GM11168 (cell line): ENCODE data around the gene KMT2C.

ENCODE experiments used
- in situ Hi-C: fragments of 300-500 bp; cut with MboI; formaldehyde crosslinking; loops from one replicate; pipeline ENCODE4 v1.12.0; 2022; ENCODE audit warnings: low sequenced_read_pairs; ENCODE audit not compliant: unreplicated experiment

The KMT2C gene

DNA sequence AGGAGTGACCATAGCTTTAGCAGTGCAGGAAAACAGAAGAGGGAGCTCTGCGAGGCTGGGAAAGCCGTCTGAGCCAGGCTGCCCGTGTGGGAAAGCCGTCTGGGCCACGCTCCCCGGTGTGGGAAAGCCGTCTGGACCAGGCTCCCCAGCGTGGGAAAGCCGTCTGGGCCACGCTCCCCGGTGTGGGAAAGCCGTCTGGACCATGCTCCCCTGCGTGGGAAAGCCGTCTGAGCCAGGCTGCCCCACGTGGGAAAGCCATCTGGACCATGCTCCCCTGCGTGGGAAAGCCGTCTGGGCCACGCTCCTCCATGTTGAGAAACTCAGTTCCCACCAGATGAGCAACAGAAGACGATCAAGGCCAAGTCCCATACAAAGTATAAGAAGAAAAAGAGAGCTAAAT, 308.6 kb downstream of the KMT2C start:
- in situ Hi-C loops: no loop called here

GRCh38 chr7:152126741-152127140, 309.1 kb downstream of the KMT2C start:
- in situ Hi-C loops: no loop called here

- in situ Hi-C loops: no loop called here
These were observed 313.3 kb downstream of the KMT2C start for GRCh38 chr7:152122540-152122939.

DNA sequence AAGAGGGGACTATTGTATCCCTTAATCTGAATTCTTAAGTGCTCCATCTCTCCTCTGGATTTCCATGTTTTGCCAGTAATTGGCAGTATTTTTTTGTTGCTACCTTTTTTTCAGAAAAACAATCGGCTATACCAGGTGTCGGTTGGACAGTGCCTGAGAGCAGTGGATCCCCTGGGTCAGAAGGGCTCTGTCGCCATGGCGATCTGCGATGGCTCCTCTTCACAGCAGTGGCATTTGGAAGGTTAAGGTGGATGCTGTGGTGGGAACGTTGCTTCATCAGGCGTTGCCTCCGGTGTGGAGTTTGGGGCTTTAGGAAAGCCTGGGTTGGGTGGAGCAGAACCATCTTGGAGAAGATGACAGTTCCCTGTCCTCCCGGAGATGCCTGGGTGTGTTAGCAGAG, 314.4 kb downstream of the KMT2C start:
- in situ Hi-C loops: no loop called here

DNA sequence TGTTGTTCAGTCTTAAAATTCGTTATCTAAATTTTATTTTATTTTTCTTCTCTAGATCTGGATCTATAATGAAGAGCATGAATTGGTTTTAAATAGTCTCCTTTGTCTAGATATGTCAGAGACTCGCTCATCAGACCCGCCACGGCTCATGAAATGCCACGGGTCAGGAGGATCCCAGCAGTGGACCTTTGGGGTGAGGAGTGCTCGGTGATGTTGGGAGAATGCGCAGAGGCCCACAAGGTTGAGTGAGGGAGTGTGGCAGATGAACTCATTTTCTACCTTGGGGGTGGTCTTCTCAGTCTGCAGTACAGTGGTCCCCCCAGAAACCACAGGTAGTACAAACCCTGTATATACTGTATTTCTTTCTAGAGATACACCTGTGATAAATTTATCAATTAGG, 315.0 kb downstream of the KMT2C start:
- in situ Hi-C loops: no loop called here

DNA sequence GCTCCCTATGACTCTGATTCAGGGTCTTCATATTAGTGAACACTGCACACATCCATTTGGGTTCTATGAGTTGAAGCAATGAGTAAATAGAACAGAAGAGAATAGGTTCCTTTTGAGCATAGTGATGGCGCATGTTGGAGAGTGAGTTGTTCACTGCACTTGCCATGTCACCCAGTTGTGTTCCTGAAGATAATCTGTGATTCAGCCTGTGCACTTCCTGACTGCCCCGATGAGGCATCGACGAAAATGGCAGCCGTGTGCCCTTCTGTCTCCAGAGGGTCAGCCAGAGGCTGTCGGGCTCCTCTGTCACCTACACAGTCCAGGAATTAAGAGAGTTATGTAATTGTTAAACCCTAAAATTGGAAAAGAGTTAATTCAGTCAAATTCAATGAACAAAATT, 315.6 kb downstream of the KMT2C start:
- in situ Hi-C loops: no loop called here

DNA sequence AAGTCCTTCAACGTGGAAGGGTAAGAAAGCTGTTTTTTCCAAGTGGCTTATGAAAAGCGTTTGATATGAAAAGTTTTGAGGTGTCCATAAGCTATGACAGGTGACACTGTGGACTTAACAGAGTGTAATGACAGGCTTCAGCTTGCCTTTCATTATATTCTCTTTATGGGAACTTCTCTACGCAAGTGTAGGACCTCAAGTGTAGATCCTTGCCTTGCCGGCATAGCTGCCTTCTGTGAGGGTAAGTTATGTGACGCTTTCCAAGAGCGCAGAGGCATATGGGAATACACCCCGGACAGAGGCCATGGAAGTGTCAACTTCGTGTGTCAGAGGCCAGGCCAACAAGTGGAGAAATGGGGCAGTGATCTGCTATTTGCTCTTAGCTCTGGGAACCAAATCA, 318.4 kb downstream of the KMT2C start:
- in situ Hi-C loops: no loop called here

DNA sequence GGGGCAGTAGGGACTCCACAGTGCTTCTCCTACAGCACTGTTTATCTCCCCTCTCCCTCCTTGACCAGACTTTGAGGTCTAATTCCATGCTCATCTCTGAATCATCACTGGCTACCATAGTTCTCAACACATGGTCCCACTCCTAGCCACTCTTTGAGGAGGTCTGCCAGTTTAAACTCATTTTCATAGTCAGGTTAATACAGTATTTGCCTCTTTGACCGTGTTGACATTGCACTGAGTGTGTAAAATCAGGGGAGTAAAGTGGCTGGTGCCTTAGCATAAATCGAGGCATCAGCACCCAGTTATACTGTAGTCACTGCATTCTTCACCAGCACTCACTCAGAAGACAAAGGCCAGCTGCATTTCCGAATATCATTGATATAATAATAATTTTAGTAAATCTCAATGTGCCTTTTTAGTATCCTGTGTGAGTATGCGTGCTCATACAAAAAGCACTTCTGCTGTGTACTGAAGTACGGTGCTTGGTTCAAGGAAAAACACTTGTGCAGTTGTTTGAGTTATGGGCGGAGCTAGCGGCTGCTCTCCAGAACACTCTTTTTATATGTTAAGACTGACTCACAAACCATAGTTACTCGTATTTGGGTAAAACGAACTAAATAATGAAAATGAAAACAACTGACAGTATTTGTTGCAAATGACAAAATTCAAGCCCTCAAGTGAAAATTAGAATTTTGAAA, 320.6 kb downstream of the KMT2C start:
- in situ Hi-C loops: no loop called here

DNA sequence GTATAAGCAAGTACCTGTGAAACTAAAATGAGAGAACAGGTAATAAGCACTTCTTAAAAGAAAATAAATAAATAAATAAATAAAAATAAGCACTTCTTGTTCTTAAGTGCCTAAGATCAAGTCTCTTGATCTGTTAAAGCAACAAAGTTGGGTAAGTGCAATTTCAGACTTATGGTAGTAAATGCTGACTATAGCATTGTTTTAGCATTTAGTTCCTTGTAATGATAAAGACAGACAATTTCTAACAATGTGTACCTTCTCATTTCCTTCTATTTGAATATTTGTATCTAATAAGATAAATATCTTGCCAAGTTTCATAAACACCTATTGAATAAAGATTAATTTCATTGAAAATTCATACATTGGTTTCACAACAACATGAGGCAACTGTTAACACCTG, 323.0 kb downstream of the KMT2C start:
- in situ Hi-C loops: no loop called here

DNA sequence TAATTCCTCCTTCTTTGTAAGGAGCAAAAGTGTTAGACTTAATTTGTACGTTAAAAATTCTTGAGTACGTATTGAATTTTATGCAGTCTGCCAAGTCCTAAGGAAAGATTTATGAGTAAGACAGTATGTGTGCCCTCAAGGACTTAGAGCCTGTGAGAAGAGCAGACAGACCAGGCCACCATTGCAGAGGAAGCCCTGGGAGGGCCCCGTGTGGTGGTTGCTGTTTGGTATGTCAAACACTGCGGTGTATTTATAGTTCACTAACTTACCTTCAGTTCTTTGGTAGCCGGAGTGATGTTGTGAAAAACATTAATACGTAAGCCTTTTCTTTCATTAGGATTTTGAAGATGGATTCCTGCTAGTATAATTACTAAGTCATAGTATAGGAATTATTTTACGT, 327.4 kb downstream of the KMT2C start:
- in situ Hi-C loops: no loop called here

DNA sequence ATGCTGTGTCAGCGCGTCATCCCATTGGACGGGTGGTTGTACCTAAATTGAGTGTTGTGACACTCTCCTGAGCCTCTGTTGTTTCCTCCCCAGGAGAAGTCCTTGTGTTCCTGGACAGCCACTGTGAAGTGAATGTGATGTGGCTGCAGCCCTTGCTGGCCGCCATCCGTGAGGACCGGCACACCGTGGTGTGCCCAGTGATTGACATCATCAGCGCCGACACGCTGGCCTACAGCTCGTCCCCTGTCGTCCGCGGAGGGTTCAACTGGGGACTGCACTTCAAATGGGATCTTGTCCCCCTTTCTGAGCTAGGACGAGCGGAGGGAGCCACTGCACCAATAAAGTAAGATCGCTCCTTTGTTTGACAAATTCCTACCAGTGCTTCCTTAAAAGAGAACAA, 327.9 kb downstream of the KMT2C start:
- in situ Hi-C loops: no loop called here

DNA sequence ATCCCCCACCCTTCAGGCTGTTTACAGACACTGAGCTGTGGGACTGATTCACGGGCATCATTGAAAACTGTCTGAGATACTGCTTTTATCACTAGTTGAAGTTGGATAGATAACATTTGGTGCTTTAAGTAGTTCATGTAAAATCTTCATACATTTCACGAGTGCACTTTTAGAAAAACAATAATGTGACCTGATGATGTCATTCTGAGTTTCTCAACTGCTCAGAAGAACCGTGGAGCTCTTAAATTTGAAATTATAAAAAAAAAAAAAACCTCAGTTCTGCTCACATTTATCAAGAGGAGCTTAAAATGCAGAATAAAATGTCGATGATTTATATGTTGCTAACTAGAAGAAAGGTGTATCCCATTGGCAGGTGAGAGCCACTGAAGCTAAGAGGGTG, 328.8 kb downstream of the KMT2C start:
- in situ Hi-C loops: no loop called here

DNA sequence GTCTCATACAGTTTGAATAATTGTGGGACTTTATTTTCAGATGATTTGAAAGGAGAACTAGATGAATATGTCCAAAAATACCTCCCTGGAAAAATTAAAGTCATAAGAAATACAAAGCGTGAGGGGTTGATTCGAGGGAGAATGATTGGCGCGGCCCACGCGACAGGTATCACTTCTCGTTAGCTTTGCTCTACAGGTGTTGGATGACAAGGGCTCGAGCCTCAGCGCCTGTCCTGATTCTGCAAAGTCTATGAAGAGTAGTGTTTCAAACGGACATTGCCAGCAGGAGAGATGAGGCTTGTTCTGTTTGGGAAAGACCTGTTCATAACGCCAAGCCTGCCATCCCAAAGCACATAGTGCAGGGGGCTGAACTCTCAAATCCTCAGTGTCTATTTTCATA, 330.6 kb downstream of the KMT2C start:
- in situ Hi-C loops: no loop called here

GRCh38 chr7:152103691-152104090, 332.1 kb downstream of the KMT2C start:
- in situ Hi-C loops: no loop called here

GRCh38 chr7:152103066-152103465, 332.7 kb downstream of the KMT2C start:
- in situ Hi-C loops: no loop called here

DNA sequence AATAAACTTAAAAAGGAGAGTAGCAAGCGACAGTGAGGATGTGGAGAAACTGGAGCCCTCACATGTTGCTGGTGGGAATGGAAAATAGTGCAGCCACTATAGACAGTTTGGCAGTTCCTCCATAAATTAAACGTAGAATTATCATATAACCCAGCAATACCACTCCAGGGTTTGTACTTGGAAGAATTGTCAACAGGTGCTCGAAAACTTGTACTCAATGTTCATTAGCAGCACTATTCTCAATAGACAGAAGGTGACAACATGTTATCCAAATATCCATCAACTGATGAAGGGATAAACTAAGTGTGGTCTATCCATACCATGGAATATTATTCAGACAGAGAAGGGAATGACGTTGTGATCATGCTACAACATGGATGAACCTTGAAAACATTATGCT, 338.5 kb downstream of the KMT2C start:
- in situ Hi-C loops: no loop called here

DNA sequence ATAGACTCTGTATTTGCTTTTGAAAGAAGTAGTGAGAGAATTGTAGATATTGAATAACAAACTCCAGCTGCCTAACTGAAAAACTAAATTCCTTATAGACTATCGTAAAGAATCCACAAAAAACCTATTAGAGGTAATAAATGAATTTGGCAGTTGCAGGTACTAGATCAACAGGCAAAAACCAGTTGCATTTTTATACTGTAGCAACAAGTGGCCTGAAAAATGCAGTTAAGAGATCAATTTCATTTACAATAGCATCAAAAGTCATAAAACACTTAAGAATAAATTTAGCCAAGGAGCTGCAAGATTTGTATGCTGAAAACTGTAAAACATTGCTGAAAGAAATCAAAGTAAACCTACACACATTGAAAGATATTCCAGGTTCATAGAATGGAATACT, 340.0 kb downstream of the KMT2C start:
- in situ Hi-C loops: no loop called here

- in situ Hi-C loops: no loop called here
These were observed 342.1 kb downstream of the KMT2C start for GRCh38 chr7:152093717-152094116.

DNA sequence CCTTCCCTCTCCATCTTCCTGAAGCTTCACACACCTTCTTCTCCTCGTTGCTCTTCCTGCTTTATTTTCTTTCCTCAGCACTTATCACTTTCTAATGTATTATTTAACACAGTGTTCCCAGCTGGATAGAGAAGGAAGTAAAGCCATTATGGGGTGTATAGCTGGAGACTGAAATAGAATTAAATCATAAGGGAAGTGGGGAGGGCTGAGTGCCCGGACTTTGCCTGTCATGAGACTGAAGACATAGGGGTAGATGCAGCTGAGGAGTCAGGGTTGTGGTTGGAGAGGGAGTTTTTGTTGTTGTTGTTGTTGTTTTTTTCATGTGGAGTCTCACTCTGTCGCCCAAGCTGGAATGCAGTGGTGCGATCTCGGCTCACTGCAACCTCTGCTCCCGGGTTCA, 345.1 kb downstream of the KMT2C start:
- in situ Hi-C loops: no loop called here

GRCh38 chr7:152089183-152089582, 346.6 kb downstream of the KMT2C start:
- in situ Hi-C loops: no loop called here

- in situ Hi-C loops: no loop called here
These were observed 349.3 kb downstream of the KMT2C start for GRCh38 chr7:152086513-152086912.

DNA sequence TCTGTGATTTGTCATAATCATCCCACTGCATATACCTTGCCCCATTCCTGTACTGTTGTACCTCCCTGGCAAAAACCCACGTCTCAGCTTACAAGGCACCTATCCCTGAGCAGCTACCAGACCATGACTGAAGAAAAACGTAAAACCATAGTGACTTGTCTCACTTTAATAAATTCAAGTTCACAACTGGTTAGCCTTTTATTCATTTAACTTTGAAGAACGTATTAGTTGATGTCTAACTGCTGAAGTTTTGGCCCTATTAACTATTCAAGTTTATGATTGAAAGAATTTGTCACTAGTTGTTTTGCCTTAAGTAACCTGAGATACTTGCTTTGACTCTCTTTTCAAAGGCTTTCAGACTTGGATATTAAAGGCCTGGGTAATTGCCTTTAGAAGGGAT, 350.7 kb downstream of the KMT2C start:
- in situ Hi-C loops: no loop called here
